Caki2 (cell line): ENCODE results near the gene PCGF1. TPM values are rescaled to one million over a fixed set of nuclear protein-coding genes. Genes with fewer than 3 reads are reported as not detected.

Source experiments
- DNase-seq: peaks from one replicate; pipeline ENCODE4 v3.0.0-alpha.2; 2015; ENCODE audit warnings: low read depth
- in situ Hi-C: cut with HindIII; loops from 2 replicates; pipeline ENCODE4 v1.10.0; 2016; ENCODE audit warnings: low sequenced_read_pairs, low pct_unique_long_range_greater_than_20kb, mixed read lengths
- total RNA-seq: library from RNA; depleted of rRNA; stranded (reverse); fragments of >200 nt; shearing (Covaris generic); gene quantifications from 2 replicates; pipeline ENCODE4 v1.2.3, GENCODE V29; 2014; ENCODE audit warnings: low replicate concordance

PCGF1 gene
- total RNA-seq, 1 experiment from 2014 or later = 19.9 TPM

DNA sequence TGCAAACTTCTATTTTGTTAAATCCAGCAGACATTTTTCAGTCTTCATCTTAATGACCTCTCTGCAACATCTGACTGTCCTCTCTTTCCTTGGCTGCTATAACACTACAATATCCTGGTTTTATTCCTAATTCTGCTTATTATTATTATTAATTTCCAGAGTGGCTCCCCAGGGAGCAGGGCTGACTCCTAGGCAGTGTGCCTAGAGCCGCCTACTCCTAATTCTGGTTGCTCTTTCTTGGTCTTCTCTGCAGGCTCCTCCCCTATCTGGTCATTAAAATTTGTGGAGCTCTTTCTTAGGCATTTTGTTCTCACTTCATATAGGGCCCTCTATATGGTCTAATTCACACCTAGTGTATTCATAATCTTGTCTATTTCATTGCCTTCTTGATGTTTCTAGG is 35.5 kb upstream of the PCGF1 start:
- in situ Hi-C loops = no loop called here
- no peak for DNase-seq

DNA sequence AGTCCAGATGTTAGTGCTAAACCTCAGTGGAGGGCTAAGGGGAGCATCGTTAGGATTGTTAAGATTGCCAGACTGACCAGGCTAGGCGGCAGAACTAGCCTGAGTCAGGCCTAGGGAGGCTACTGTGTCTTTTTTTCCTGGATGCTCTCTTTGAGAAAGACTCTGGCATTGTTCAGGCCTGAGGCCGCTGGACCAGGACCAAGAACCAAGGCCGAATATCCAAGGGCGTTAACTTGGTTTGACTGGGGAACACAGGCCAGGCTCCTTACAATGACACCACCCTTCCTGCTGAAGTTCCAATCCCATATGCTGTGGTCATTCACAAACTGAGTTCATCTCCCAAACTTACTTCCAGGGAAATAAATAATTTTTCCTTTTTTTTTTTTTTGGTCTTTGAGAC is 32.8 kb upstream of the PCGF1 start:
- in situ Hi-C loops = no loop called here
- no peak for DNase-seq

DNA sequence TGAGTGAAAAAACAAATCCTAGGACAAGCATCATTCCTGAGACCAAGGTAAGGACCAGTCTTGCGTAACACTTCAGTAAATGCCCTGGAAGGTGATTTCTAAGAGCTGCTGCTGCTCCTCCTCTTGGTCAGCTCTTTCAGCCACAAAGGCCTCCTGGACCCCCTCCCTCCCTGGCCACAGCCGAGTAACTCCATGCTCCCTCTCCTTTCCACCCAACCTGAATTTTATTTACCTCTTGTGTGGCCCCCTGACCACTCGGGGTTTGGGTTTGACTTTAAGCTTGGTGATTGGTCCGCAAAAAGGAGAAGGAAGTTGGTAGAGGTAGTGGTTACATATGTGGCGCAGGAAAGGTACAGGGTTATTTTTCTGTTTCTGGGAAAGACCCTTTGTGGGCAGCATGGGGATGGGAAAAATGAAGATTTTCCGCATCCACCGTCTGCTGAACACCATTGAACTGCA is 31.4 kb upstream of the PCGF1 start:
- DNase-seq = no peak
- in situ Hi-C loops = no loop called here

DNA sequence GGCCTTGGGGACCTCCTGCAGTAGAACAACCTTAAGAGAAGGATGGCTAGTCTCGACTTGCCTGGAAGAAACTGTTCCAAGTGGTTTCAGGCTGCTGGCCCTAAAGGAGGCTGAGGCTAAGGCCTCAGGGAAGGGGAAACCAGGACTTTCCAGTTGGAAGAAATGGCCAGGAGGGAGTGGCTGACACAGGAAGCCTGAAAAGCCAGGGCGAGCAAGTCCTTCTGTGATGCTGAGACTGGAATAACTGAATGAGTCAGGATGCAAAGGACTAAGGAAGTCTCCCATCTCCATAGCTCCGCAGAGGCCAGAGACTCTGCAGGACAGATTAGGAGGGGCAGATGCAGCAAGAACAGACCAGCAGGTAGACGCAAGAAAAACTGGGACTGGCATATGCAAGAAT is 29.6 kb upstream of the PCGF1 start:
- no peak for DNase-seq
- in situ Hi-C loops = no loop called here

DNA sequence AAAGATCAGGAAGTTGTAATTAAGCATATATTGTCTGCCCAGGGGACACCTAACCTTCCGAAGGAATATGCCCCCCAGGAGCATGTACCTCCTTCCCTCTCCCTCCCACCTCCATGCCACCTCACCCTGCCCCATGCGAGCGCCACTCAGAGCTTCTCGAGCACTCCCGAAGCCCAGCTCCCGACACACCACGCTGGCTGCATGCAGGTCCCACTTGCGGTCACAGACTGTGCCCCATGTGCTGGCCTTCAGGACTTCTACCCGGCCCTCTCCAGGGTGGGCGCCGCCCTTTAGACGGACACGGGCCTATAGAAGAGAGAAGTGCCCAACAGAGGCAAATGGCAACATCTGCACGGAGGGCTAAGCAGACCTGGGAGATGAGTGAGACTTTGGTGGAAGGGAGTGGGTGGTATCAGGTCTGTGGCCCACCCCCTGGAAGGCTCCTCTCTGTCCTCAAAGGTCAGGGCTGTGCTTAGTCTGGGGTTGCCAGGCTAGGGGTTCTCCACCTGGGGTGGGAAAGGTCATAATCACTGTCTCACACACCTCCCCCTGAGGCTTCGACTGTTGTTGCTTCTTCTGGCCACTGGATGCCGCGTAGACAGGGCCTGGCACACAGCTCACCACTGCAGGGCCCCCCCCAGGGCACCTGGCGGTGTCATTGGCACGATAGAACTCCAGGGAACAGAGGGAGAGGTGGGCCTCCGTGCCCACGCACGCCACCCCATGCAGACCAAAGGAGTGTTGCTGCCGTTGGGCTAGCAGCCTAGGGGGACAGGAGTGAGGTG is 28.9 kb upstream of the PCGF1 start:
- in situ Hi-C loops = no loop called here
- no peak for DNase-seq

DNA sequence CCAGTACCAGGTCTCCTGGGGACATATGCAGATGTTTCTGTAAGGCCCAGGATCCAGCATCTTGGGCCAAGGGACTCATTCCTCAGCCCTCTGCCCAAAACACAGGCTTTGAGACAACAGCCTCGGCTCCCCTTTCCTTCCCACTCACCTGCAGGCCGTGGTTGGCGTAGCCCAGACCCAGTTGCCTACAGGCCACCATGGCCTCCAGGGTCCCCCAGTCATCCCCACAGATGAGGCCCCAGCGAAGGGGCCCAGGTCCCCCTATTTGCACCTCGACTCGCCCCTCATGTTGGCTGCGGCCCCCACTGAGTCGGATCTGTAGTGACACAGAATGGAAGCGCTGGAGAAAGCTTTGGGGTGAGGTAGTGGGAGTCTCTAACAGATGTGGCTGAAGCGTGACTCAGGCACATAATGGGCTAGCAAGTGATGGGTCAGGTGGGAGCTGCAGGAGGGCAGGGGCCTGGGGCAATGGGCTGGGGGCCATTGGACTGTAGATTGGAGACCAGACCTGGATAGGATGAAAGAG is 28.0 kb upstream of the PCGF1 start:
- no peak for DNase-seq
- in situ Hi-C loops = no loop called here

DNA sequence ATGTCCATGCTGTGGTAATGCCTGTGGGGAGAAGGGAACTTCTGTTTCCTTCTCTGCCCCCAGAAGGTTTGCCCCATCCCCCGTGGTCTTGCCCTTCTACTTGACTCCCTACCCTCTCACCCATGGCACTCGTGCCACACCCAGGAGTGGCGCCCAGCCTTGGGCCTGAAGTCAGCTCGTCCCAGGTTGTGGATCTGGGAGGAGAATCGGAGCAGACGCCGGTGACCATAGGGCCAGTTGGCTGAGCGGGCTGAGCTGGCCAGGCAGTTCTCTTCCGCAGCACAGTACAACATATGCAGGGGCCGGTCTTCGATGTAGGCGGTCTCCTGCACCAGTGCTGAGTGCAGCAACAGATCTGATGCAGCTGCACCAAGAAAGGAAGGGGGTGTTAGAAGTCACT is 26.9 kb upstream of the PCGF1 start:
- DNase-seq = no peak
- in situ Hi-C loops = no loop called here

DNA sequence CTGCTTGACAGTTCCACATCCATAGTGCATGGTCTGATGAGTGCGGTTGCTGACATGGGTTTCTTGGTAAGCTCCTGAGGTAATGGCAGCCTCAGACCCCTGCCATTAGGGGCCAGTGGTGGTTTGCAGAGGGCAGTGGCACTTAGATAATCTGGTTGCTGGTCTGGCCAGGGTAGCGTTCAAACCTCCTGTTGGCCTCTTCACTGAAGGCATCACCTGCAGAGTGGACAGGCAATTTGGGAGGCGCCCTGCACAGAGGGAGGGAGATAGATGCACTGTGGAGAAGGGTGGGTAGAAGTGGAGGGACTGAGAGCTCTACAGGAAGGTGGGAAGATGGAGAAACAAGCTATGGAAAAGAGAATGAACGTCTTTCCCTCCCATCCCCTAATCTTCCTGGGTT is 26.0 kb upstream of the PCGF1 start:
- in situ Hi-C loops = no loop called here
- no peak for DNase-seq

DNA sequence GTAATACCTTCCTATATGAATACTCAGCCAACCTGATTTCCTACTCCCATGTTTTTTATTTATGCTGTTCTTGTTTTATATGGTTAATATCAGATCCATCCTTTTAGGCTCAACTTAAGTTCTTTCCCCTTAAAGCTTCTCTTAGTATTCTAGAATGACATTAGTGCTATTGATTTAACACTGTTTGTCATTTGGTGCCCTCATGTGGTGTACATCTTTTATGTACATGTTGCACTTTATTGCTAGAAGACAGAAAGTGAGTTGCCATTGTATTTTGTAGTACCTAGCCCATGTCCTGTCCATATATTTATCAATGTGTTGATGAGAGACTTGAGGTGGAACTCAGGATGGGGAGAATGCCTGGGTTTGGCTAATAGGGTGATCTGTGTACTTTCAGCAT is 24.7 kb upstream of the PCGF1 start:
- DNase-seq = peak; percentile 43
- in situ Hi-C loops = no loop called here

DNA sequence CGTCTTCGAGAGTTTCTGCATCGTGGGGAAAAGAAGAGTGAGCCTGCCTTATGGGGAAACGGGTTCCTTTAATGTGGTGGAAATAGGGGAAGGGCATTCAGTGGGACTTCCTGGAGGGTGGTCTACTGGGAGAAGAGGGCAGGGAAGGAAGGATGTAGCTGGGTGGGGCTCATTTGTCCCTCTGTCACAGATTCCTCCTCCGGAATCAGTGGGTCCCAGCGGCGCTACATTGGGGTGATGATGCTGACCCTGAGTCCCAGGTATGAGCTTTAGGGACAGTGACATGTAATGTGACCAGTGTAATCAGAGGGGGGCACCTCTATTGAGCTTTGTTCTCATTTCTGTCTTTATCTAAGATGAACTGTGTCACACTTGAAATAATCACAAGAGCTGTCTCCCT is 24.2 kb upstream of the PCGF1 start:
- DNase-seq = no peak
- in situ Hi-C loops = no loop called here

DNA sequence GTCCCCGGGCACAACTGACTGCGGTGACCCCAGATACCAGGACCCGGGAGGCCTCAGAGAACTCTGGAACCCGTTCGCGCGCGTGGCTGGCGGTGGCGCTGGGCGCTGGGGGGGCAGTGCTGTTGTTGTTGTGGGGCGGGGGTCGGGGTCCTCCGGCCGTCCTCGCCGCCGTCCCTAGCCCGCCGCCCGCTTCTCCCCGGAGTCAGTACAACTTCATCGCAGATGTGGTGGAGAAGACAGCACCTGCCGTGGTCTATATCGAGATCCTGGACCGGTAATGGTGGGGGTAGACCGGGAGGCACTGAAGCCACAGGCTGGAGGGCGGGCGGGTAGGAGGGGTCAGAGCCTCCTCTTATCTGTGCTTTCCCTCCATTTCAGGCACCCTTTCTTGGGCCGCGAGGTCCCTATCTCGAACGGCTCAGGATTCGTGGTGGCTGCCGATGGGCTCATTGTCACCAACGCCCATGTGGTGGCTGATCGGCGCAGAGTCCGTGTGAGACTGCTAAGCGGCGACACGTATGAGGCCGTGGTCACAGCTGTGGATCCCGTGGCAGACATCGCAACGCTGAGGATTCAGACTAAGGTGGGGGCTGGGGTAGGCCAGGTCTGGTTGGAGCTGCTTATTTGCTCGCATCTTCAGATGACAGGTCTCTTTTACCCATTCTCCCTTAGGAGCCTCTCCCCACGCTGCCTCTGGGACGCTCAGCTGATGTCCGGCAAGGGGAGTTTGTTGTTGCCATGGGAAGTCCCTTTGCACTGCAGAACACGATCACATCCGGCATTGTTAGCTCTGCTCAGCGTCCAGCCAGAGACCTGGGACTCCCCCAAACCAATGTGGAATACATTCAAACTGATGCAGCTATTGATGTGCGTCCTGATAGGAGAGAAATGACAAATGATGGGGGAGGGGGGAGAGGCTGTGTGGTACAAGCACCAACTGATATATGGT is 23.0 kb upstream of the PCGF1 start:
- peak; percentile 26 for DNase-seq
- in situ Hi-C loops = no loop called here

DNA sequence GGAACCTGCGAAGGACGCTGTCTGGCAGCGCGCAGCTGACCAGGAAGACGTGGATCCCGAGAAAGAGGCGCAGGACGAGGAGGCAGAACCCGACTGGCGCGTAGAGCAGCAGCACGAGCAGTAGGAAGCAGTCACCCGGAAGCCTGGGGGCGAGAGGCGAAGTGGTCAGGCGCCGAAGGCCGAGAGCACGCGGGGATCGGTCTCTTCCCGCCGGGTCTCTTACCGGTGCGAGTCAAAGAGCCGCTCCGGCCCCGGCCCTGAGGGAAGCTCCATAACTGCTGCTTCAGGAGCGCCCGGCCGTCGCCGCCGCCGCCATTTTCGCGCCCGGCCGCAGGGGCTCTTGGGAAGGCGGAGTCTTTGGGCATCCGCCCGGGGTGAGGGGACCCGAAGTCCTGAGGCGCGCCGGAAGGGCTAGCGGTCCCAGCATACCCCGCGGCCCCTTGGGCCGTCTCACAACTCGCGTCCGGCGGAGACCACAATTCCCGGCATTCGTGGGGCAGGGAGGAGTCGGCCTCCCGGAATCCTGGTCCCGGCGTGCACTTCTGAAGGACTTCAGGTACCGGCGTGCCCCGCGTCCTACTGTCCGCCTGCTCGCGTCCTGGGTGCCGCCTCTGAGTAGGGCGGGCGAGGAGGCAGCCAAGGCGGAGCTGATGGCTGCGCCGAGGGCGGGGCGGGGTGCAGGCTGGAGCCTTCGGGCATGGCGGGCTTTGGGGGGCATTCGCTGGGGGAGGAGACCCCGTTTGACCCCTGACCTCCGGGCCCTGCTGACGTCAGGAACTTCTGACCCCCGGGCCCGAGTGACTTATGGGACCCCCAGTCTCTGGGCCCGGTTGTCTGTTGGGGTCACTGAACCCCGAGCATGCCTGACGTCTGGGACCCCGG is 22.1 kb upstream of the PCGF1 start, which contains the start of the genes AUP1 and HTRA2:
AUP1 (minus strand) TSS at position 350 of the 882 bp plus-strand sequence; CDS start at position 273, 77 bp downstream.
HTRA2 (plus strand) TSS at position 577 of the 882 bp plus-strand sequence; CDS start at position 651, 74 bp downstream.
- peak; percentile 98 for DNase-seq
- in situ Hi-C loops = no loop called here

DNA sequence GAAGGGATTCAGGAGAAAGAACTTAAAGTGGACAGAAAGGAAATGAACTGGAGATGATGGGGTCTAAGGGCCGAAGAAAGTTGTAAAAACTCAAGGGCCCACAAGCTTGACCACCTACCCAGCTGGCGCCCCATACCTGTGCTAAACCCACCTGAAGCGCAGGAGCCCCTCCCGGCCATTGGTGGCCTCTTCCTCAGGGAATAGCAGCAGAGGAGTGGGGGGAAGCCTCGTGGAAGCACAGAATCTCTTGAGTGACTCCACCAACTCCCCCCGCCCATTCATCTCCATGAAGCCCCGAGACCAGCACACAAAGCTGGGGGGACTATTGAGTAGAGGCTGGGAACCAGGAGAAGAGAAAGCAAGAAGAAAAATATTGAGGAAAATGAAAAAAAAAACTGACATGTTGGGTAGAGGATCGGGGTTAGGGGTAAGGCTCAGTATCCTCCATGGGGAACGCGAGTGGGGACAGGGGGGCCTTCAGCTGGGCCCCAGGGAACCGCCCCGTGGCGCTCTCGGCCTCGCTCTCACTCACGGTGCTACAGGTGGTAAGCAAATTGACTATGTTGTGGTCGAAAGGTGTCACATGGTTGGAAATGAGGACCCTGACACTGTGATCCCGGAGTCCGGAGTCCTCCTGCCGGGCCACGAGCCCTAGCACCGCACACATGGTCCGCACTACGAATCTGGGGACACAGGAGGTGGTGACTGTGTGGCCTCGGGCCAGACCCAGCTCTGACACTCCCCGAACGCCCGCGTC is 21.3 kb upstream of the PCGF1 start:
- in situ Hi-C loops = no loop called here
- no peak for DNase-seq

DNA sequence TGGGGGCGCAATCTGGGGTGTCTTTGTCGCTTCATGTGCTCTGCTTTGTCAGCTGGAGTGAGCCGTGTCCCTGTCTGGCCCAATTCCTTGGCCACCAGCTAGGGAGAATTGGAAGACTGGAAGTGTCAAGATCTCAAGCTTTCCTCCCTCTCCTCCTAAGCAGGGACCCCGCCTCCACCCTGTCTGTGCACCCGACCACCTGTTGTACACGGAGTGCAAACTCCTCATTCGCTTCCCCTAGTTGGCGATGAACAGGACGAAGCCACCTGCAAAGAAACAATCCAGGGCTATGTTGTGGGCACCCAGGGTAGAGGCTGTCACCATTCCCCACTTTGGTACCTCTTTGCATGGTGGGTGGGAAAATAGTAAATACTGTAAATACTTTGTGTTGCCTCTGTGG is 20.2 kb upstream of the PCGF1 start:
- no peak for DNase-seq
- in situ Hi-C loops = no loop called here

DNA sequence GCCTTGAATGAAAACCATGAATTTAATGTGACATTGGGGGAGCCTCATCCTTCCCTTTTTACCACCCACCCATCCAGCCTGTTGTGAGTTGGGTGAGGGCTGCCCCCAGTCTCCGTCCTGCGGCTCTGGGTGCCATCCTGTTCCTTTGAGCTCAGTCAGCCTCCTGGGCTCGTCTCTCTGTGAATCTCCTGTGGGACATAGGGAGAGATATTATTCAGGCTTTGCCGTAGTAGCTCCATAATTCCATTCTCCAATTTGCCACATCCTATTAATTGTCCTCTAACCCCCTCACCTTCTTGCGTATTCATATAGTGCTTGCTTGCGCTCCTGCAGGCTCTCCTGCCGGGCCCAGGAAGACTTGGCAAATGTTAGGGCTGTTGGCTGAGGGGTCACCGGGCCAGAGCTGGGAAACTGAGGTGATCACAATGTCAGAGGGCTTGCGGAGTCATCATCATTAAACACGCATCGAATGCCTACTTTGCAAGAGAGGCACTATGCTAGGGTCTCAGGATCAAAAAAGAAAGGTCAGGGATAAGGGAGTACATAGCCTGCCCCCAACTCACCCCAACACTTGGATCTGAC is 19.2 kb upstream of the PCGF1 start:
- no peak for DNase-seq
- in situ Hi-C loops = no loop called here

DNA sequence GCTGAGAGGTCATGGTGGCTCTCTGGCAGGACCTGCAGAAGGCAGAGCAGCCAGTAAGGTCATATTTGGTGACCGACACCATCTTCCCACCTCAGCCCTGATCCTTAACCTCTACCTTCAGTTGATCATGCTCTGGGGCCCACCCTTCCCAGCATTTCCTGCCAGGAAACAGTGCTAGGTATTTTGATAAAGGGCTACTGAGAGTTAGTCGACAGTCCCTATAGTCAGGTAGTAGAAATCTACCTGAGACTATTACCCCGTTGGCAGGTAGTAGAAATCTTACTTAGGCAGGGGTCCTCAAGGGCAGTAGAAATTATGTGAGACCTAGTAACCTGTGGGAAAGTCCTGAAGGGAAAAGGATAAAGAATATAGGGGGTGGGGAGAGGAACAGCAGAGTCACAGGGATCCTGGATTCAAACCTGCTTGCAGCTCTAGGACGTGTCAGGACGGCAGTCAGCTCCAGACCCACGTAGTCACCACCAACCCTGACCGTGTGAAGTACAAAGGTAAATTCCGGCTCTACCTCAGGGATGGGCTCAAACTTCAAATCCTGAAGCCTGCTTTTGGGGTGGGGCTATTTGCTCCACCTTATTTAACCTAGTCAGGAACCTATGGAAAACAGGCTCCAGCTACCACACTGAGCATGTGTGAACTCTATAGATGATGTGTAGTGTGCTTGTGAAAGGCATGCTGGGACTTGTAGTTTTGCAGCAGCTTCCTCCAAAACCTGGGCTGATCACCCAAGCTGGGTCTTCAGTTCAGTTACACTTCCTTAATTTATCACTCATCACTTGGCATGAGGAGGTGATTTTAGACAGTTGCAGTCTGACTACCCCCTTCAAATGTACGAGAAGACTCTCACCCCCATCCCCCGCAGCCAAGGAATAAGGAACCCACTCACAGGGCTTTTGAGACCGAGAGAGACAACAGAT is 18.5 kb upstream of the PCGF1 start, which contains the start of gene DQX1:
DQX1 (minus strand) TSS at position 515 of the 932 bp plus-strand sequence; CDS start at position 13, 502 bp downstream.
- peak; percentile 41 for DNase-seq
- in situ Hi-C loops = no loop called here
